Body of pancreas (tissue), 4 donors: ENCODE measurements around the gene PLEK. TPM values are rescaled to one million over a fixed set of nuclear protein-coding genes. Genes with fewer than 3 reads are reported as not detected.

Source experiments
- ATAC-seq: fragments of 150-250 bp; one replicate; pipeline ENCODE4 v1.9.1; 2016
- DNase-seq, 4 donors: peaks; one replicate each; pipeline ENCODE4 v3.0.0-alpha.2; 2019
- H3K27ac ChIP-seq, 4 donors: fragments of 200-600 bp; sonication (generic); 1 replicate in 3 of 4; 2 replicates in 1 of 4; pipeline versions ENCODE4 v1.5.1 to v1.6.1; 2016 to 2019; ENCODE audit warnings: mild to moderate bottlenecking in 1 of 4, mixed read lengths in 1 of 4, moderate library complexity in 1 of 4
- H3K27me3 ChIP-seq, 2 donors: fragments of 200-600 bp; sonication (generic); one replicate each; pipeline ENCODE4 v1.6.0; 2016; ENCODE audit warnings: mild to moderate bottlenecking in 1 of 2
- H3K36me3 ChIP-seq, 2 donors: fragments of 200-600 bp; sonication (generic); replicated peaks in 1 of 2; 2 replicates each; pipeline ENCODE4 v1.5.1; 2016; ENCODE audit warnings: low read depth in 2 of 2; ENCODE audit not compliant: insufficient read depth in 1 of 2
- H3K4me1 ChIP-seq: fragments of 200-600 bp; sonication (generic); one replicate; pipeline ENCODE4 v1.6.0; 2016
- H3K4me3 ChIP-seq, 2 donors: fragments of 200-600 bp; sonication (generic); 1 replicate in 1 of 2; 2 replicates in 1 of 2; pipeline ENCODE4 v1.5.1; 2016 to 2019
- H3K9me3 ChIP-seq, 3 donors: fragments of 200-600 bp; sonication (generic); 1 replicate in 2 of 3; 2 replicates in 1 of 3; pipeline ENCODE4 v1.5.1; 2016
- POLR2A ChIP-seq, 3 donors: fragments of 450-650 bp; IDR thresholded peaks; one replicate each; pipeline ENCODE4 v1.6.1; 2016; ENCODE audit warnings: antibody characterized with exemption in 3 of 3, mild to moderate bottlenecking in 2 of 3
- whole genome bisulfite sequencing, 2 donors: methylation state at CpG; one replicate each; pipeline ENCODE4 v1.1.5; 2017; 5-methylcytosine and 5-hydroxymethylcytosine counted together
- intact Hi-C: fragments of 100-400 bp; cut with DNase I; formaldehyde crosslinking; loops from one replicate; pipeline ENCODE4 v1.15.1; 2023
- total RNA-seq, 2 donors: library from RNA; depleted of rRNA; stranded (reverse); fragments of >200 nt; gene quantifications; one replicate each; pipeline ENCODE4 v1.1.0, GENCODE V29; 2016
- TF ChIP-seq, protein P1 (sequence below), 7 experiments: fragments of 450-650 bp in 4 of 7; fragments of 200-600 bp in 3 of 7; sonication (generic) in 3 of 7; IDR thresholded peaks; one replicate each; pipeline ENCODE4 v1.5.1; 2016 to 2019; ENCODE audit warnings: antibody characterized with exemption in 7 of 7

Gene PLEK
- total RNA-seq, 2 donors from 2014 or later, result 1.8 to 3.0 TPM

DNA sequence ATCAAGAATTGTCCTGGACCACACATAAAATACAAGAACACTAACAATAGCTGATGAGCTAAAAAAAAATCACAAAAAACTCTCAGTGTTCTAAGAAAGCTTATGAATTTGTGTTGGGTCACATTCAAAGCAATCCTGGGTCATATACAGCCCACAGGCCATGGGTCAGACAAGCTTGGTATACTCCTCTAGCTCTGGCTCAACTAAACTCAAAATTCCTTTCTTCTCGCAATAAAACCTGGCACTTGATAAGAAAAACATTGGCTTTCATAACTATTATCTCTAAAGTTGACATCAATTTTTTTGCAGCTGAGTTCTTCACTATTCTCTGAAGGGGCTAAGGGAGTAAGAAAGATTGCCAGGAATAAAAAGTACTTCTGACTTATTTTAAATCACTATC is 63.7 kb downstream of the PLEK start:
- WGBS, 2 donors, result 41 to 64% methylated on average over 1 of the region's 1 CpG
- Histone ChIP-seq H3K27me3 (no peaks in the 10 kb centered on the region), H3K4me1 (peaks cover 7% of the 10 kb centered on the region), H3K36me3 (no peaks in the 10 kb centered on the region), H3K9me3 (no peaks in the 10 kb centered on the region), H3K4me3 (no peak overlapping the region), H3K27ac (no peak overlapping the region)
- ATAC-seq, result no peak
- intact Hi-C loops, result no loop called here
- DNase-seq, result no peak
- TF ChIP-seq, protein P1, sequence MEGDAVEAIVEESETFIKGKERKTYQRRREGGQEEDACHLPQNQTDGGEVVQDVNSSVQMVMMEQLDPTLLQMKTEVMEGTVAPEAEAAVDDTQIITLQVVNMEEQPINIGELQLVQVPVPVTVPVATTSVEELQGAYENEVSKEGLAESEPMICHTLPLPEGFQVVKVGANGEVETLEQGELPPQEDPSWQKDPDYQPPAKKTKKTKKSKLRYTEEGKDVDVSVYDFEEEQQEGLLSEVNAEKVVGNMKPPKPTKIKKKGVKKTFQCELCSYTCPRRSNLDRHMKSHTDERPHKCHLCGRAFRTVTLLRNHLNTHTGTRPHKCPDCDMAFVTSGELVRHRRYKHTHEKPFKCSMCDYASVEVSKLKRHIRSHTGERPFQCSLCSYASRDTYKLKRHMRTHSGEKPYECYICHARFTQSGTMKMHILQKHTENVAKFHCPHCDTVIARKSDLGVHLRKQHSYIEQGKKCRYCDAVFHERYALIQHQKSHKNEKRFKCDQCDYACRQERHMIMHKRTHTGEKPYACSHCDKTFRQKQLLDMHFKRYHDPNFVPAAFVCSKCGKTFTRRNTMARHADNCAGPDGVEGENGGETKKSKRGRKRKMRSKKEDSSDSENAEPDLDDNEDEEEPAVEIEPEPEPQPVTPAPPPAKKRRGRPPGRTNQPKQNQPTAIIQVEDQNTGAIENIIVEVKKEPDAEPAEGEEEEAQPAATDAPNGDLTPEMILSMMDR (IDR thresholded peaks at IDR 0.05), result no peak
- no peak for TF ChIP-seq POLR2A (IDR thresholded peaks at IDR 0.05)

DNA sequence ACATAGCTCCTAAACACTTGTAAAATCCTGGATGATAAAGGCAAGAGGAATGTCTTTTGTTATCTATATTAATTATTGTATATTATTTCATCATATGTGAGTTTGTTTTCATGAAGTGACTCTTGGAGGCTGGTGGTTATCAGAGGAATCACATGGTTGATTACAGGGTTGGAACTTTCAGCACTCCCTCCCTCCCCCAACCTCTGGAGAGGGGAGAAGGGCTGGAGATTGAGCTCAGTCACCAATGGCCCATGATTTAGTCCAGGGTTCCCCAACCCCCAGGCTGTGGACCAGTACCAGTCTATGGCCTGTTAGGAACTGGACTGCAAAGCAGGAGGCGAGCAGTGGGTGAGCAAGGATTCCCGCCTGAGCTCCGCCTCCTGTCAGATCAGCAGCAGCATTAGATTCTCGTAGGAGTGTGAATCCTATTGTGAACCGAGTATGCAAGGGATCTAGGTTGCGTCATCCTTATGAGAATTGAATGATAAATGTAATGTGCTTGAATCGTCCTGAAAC is 64.3 kb downstream of the PLEK start:
- intact Hi-C loops, result no loop called here
- H3K9me3 ChIP-seq, result no peaks in the 10 kb centered on the region
- no peaks in the 10 kb centered on the region for H3K27me3 ChIP-seq
- no peak overlapping the region for H3K4me3 ChIP-seq
- TF ChIP-seq POLR2A (IDR thresholded peaks at IDR 0.05), result no peak
- TF ChIP-seq, protein P1 (IDR thresholded peaks at IDR 0.05), result no peak
- H3K27ac ChIP-seq, result no peak overlapping the region
- DNase-seq (no peak), ATAC-seq (no peak)
- no peaks in the 10 kb centered on the region for H3K36me3 ChIP-seq
- 79 to 84% methylated on average over 7 of the region's 7 CpGs for WGBS, 2 donors
- H3K4me1 ChIP-seq, result peaks cover 7% of the 10 kb centered on the region

DNA sequence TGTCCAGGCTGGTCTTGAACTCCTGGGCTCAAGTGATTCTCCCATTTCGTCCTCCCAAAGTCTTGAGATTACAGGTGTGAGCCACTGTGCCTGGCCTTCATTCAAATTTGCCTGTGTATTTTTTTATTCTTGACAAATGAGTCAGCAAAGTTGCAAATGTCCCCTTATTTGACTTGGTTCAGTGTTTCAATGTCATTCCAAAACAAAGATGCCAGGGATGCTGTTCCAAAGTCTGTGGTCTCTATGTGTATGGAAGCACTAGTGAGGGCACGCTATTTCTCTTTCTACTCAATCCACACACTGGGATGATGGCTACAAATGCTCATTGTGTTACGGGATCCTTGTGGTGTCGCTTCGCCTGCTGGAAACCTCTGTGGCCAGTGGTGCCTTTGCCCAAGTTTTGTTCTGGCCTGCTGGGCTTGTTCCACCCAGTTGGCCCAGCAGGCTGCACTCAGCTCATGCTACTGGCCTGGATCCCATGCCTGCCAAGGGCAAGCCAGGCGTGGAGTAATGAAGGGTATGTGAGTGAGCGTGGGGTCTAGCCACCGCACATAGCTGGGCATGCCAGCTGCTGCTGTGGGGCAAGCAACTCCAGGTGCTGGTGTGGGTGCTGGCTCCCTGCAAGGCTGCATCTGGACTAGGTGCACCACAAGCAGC is 66.4 kb downstream of the PLEK start:
- H3K36me3 ChIP-seq, result no peaks in the 10 kb centered on the region
- DNase-seq, result no peak
- no peaks in the 10 kb centered on the region for H3K9me3 ChIP-seq
- no peak overlapping the region for H3K27ac ChIP-seq
- H3K4me3 ChIP-seq, result no peak overlapping the region
- TF ChIP-seq, protein P1 (IDR thresholded peaks at IDR 0.05), result no peak
- TF ChIP-seq POLR2A (IDR thresholded peaks at IDR 0.05), result no peak
- ATAC-seq, result no peak
- intact Hi-C loops, result no loop called here
- H3K4me1 ChIP-seq, result peaks cover 7% of the 10 kb centered on the region
- H3K27me3 ChIP-seq, result no peaks in the 10 kb centered on the region
- 84% methylated on average over 8 of the region's 8 CpGs for WGBS, 2 donors

DNA sequence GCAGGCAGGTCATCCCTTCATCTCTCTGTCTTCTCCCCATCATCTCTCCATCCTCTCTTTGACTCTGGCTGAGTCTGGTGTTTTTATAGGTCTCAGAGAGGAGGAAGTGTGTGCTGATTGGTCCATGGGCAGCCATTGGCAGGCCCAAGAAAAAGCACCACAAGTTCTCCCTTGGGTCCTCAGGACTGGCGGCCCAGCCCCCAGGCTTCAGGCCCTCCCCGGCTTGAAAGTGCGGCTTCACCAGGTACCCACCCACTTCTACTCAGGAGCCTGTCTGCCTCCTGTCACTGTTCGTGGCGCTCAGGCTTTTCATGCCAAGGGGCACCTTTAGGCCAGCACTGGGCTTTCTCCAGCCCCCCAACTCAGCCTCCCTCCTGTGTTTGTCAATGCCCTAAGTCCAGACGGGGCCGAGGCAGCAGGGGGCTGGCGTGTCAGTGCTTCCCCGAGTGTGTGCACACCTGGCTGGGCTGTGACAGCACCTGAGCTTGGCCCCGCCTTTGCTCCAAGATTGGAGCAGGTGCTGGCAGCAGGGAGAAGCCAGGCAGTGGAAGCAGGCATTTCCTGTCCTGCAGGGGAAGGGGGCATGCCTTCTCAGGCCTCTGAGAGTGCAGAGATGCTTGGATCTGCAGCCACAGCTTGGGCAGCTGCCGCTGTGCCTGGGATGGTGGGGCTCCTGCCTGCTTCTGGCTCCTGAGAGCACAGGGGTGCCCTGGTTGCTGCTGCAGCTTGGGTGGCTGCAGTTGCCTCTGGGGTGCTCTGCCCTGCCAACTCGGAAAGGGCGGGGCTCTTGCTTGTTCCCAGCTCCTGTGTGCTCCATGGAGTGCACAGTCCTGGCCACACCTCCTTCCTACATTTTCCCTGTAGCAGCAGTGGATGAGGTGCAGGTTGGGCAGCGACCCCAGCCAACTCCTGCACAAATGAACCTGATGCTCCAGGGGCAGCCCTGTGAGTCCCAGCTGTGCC is 67.9 kb downstream of the PLEK start:
- no peak for TF ChIP-seq POLR2A (IDR thresholded peaks at IDR 0.05)
- Histone ChIP-seq H3K36me3 (no peaks in the 10 kb centered on the region), H3K9me3 (no peaks in the 10 kb centered on the region), H3K27me3 (no peaks in the 10 kb centered on the region), H3K27ac (no peak overlapping the region), H3K4me3 (no peak overlapping the region), H3K4me1 (peaks cover 7% of the 10 kb centered on the region)
- ATAC-seq, result peak; percentile 45
- WGBS, 2 donors, result 50 to 66% methylated on average over 8 to 14 of the region's 14 CpGs
- intact Hi-C loops, result no loop called here
- peak in 3 of 4 donors; percentile 30 to 69 (median 46) for DNase-seq

DNA sequence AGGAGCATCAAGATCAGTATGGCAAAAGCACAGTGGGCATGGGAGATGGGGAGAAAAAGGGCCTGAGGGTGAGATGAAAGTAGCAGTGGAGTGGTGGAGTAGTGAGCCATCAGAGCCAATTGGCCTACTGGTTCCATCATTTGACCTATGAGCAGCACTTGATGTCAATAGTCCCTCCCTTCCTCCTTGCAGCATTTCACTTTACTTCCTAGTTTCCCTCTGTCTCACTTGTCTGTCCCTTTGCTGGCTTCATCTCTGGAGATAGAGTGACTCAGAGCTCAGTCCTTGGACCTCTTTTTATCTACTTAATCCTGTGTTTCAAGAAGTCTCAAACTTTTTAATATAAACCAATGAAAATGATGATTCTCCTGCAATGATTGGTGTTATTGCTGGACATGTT is 69.9 kb downstream of the PLEK start:
- Histone ChIP-seq H3K4me1 (peaks cover 7% of the 10 kb centered on the region), H3K27me3 (no peaks in the 10 kb centered on the region), H3K9me3 (no peaks in the 10 kb centered on the region), H3K36me3 (no peaks in the 10 kb centered on the region), H3K4me3 (no peak overlapping the region), H3K27ac (no peak overlapping the region)
- DNase-seq, result no peak
- TF ChIP-seq, protein P1 (IDR thresholded peaks at IDR 0.05), result no peak
- no peak for TF ChIP-seq POLR2A (IDR thresholded peaks at IDR 0.05)
- intact Hi-C loops, result no loop called here
- ATAC-seq, result no peak
